GM12878 (cell line): ENCODE measurements around the gene LDB2.

ENCODE experiments used
- CREM ChIP-seq: IDR thresholded peaks from 2 replicates; pipeline ENCODE4 v1.6.1; 2014; ENCODE audit warnings: antibody characterized with exemption, low read depth
- CTCF ChIP-seq, 3 experiments: IDR thresholded peaks in 2 of 3; conservative IDR thresholded peaks in 1 of 3; 2 replicates each; pipeline ENCODE4 v1.5.1; 2011; ENCODE audit warnings: low read depth in 3 of 3, low read length in 3 of 3, mild to moderate bottlenecking in 3 of 3, control low read depth in 2 of 3, moderate library complexity in 2 of 3, inconsistent platforms in 1 of 3, mixed read lengths in 1 of 3; ENCODE audit not compliant: control insufficient read depth in 2 of 3, insufficient read depth in 1 of 3; ENCODE audit errors: extremely low read depth in 1 of 3
- EP300 ChIP-seq, 2 experiments: fragments of 150-350 bp in 1 of 2; IDR thresholded peaks; 2 replicates each; pipeline ENCODE4 v1.6.1; 2011 to 2012; ENCODE audit warnings: low read depth in 2 of 2, low read length in 2 of 2, borderline replicate concordance in 1 of 2, improper control_type of control experiment in 1 of 2, inconsistent platforms in 1 of 2; ENCODE audit not compliant: control insufficient read depth in 1 of 2
- JUND ChIP-seq: IDR thresholded peaks from 2 replicates; pipeline ENCODE4 v1.6.1; 2012; ENCODE audit warnings: low read depth, mild to moderate bottlenecking, low read length, improper control_type of control experiment, moderate library complexity
- NFIC ChIP-seq: IDR thresholded peaks from 2 replicates; pipeline ENCODE4 v1.6.1; 2012; ENCODE audit warnings: low read depth, mild to moderate bottlenecking, inconsistent platforms, low read length, moderate library complexity
- NRF1 ChIP-seq: conservative IDR thresholded peaks from 2 replicates; pipeline ENCODE4 v1.6.1; 2011; ENCODE audit warnings: mild to moderate bottlenecking, low read depth, low read length, improper control_type of control experiment
- POLR2A ChIP-seq: IDR thresholded peaks from 2 replicates; pipeline ENCODE4 v1.6.1; 2011; ENCODE audit warnings: low read depth, mild to moderate bottlenecking, low read length
- RAD51 ChIP-seq: fragments of 450-650 bp; IDR thresholded peaks from 2 replicates; pipeline ENCODE4 v1.6.1; 2016; ENCODE audit warnings: moderate library complexity, mild to moderate bottlenecking, inconsistent platforms
- YBX1 ChIP-seq: fragments of 450-650 bp; IDR thresholded peaks from 2 replicates; pipeline ENCODE4 v1.6.1; 2016; ENCODE audit warnings: antibody characterized with exemption

GRCh38 chr4:16660656-16661055 lies 237.8 kb downstream of the LDB2 start:
- no peak for TF ChIP-seq POLR2A
- TF ChIP-seq CTCF (IDR thresholded peaks at IDR 0.05 in 2 of 3, conservative IDR thresholded peaks at IDR 0.05 in 1 of 3; ENCODE audit: control insufficient read depth in 2 of 3, extremely low read depth in 1 of 3, insufficient read depth in 1 of 3, low read depth in 3 of 3, low read length in 3 of 3), result no peak
- TF ChIP-seq EP300 (IDR thresholded peaks at IDR 0.05; ENCODE audit: borderline replicate concordance in 1 of 2, control insufficient read depth in 1 of 2, low read depth in 2 of 2, low read length in 2 of 2), result no peak
- TF ChIP-seq NRF1, result no peak
- TF ChIP-seq YBX1, result no peak
- TF ChIP-seq JUND, result no peak
- TF ChIP-seq CREM, result no peak
- TF ChIP-seq NFIC, result no peak
- no peak for TF ChIP-seq RAD51
